ENCODE data around the gene S100A3. TPM values are rescaled to one million over a fixed set of nuclear protein-coding genes. Genes with fewer than 3 reads are reported as not detected.
A peak's percentile ranks its signal among the peaks of the same experiment; 100 is the strongest.

The S100A3 gene
- total RNA-seq, 3 donors from 2014 or later = 0.44 to 2.6 (median 2.2) TPM

DNA sequence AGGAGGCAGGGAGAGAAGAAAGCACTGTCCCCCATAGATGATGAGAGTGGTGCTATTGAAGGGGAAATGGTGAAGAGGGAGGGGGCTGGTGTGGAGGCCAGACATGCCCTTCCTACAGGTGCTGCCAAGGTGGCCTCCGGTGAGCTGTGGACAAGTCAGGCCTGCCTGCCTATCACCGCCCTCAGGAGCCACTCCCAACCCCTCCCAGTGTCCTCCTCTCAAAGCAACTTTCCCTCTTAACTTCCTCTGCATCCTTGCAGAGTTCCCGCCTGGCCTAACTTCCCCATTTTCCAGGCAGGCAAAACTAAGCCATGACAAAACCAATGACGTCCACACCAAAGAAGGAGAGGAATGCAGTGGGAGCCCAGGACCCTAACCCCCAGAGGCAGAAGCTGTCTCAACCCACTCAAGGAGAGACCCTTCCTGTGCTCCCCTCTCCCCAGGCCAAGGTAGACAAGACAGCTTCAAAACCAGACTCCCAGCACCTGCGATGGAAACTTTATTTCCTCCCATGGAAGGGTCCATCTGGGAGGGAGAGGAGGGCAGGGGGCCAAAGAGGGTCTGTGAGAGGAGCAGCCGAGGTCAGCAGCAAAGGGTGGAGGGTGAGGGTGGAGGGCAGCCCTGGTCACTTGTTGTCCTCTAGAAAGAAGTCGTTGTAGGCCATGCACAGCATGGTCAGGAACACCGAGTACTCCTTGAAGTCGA lies 12.2 kb downstream of the S100A3 start:
- intact Hi-C loops (cut with DNase I; ENCODE audit: low total_unique reads) = no loop called here
- Histone ChIP-seq H3K9me3 (no peaks in the 10 kb centered on the region), H3K4me3 (peak overlapping the region; percentile 76 to 91 (median 86)), H3K27me3 (no peaks in the 10 kb centered on the region), H3K4me1 (peaks cover 0 to 5% of the 10 kb centered on the region in 2 donors), H3K36me3 (no peaks in the 10 kb centered on the region), H3K27ac (peak overlapping the region; percentile 98 to 99)
- DNase-seq (ENCODE audit: low spot score in 2 of 2) = no peak
- TF ChIP-seq POLR2AphosphoS5 (IDR thresholded peaks at IDR 0.05) (no peak), POLR2A (IDR thresholded peaks at IDR 0.05) (no peak)
- TF ChIP-seq, protein P1, sequence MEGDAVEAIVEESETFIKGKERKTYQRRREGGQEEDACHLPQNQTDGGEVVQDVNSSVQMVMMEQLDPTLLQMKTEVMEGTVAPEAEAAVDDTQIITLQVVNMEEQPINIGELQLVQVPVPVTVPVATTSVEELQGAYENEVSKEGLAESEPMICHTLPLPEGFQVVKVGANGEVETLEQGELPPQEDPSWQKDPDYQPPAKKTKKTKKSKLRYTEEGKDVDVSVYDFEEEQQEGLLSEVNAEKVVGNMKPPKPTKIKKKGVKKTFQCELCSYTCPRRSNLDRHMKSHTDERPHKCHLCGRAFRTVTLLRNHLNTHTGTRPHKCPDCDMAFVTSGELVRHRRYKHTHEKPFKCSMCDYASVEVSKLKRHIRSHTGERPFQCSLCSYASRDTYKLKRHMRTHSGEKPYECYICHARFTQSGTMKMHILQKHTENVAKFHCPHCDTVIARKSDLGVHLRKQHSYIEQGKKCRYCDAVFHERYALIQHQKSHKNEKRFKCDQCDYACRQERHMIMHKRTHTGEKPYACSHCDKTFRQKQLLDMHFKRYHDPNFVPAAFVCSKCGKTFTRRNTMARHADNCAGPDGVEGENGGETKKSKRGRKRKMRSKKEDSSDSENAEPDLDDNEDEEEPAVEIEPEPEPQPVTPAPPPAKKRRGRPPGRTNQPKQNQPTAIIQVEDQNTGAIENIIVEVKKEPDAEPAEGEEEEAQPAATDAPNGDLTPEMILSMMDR (IDR thresholded peaks at IDR 0.05) = no peak

DNA sequence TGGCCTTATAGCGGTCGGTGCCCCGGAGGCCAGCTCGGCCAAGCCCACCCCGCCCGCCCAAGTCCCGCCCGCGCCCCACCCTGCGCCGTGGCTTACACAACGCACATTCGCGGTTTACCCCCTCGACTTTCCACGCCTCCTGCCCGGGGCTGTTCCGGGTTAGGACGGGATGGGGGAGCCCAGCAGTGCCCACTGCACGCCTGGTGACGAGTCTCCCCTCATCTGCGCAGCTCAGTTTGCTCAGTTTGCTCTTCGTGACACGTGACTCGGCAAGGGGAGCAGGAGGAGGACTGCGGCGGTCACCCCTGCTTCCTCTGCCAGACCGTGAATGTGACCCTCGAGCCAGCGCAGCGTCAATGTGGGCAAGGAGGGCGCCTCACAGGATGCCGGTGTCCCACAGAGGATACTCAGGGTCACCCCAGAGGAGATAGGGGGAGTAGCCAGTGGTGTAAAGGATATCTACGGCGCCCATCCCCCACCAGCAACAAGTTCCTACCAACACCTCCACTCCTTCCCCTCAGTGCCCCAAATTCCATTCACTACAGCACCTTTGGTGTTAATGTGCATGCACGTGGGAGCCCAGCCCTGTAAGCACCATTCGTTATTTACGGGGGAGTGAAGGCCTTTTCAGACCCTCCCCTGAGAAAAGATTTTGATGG lies 12.9 kb downstream of the S100A3 start:
- Histone ChIP-seq H3K27me3 (no peaks in the 10 kb centered on the region), H3K4me1 (peaks cover 0 to 5% of the 10 kb centered on the region in 2 donors), H3K36me3 (no peaks in the 10 kb centered on the region), H3K27ac (peak overlapping the region; percentile 98 to 99), H3K4me3 (peak overlapping the region; percentile 76 to 91 (median 86)), H3K9me3 (no peaks in the 10 kb centered on the region)
- peak; percentile 71 for TF ChIP-seq POLR2A (IDR thresholded peaks at IDR 0.05)
- TF ChIP-seq, protein P1 (IDR thresholded peaks at IDR 0.05) = no peak
- TF ChIP-seq POLR2AphosphoS5 (IDR thresholded peaks at IDR 0.05) = peak; percentile 83 to 92 (median 89)
- peak; percentile 90 for DNase-seq (ENCODE audit: low spot score in 2 of 2)
- intact Hi-C loops (cut with DNase I; ENCODE audit: low total_unique reads) = no loop called here

DNA sequence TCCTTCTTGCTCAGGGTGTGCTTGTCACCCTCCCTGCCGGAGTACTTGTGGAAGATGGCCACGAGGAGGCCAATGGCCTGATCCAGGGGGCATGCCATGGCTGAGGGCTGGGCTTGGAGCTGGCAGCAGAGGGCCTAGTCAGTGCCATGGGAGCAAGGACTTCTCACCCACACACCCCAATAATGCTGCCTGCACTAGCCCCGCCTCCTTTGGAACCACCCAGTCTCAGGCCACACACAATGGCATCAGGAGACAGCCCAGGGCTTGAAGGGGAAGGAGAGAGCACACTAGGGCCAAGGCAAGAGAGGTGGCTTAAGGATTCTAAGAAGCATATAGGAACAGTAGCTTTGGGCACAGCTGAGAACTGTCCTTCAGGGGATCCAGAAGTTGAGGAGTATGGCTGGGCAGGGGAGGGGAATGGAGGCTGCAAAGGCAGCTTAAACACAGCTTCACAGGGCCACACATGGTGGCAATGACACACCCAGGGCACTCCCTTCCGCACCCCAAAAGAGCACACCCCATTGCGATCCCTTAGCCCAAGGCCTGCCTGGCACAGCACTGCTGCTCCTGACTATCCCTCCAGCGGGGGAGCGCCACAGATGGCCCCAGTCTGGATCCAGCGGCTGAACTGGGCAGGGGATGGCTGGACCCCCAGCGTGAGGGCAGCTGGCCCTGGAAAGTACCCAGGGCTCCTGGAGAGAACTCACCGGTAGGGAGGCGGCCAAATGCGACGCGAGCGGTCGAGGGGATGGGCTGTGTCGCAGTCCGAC lies 13.6 kb downstream of the S100A3 start, which contains the start of gene S100A6:
Gene S100A6 (minus strand): TSS at position 750 of the 770 bp plus-strand sequence. CDS start 652 bp downstream, at position 98.
- H3K36me3 ChIP-seq = no peaks in the 10 kb centered on the region
- no peaks in the 10 kb centered on the region for H3K9me3 ChIP-seq
- intact Hi-C loops (cut with DNase I; ENCODE audit: low total_unique reads) = no loop called here
- H3K4me1 ChIP-seq = peaks cover 0 to under 1% of the 10 kb centered on the region in 2 donors
- H3K27ac ChIP-seq = peak within 1 kb of the TSS; percentile 98 to 99
- peak; percentile 63 to 73 for DNase-seq (ENCODE audit: low spot score in 2 of 2)
- peak within 1 kb of the TSS; percentile 76 to 91 (median 86) for H3K4me3 ChIP-seq
- TF ChIP-seq POLR2A (IDR thresholded peaks at IDR 0.05) = no peak
- TF ChIP-seq, protein P1 (IDR thresholded peaks at IDR 0.05) = peak in 1 of 3 donors; percentile 8
- no peaks in the 10 kb centered on the region for H3K27me3 ChIP-seq

DNA sequence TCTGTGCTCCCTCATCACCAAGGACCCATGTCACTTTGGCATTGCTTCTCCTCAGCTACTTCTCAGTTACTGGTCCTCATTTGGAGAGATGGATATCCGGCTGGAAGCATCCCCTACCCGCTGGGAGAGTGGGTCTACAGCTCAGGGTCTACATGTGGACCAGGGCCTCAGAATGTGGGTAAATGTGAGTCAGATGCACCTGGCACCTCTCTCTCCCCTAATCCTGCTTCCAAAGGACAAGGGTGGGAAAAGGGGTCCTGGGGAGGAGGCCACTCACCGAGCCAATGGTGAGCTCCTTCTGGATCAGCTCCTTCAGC lies 14.2 kb downstream of the S100A3 start:
- Histone ChIP-seq H3K27me3 (no peaks in the 10 kb centered on the region), H3K27ac (peak overlapping the region; percentile 98 to 99), H3K4me3 (peak overlapping the region; percentile 76 to 91 (median 86)), H3K9me3 (no peaks in the 10 kb centered on the region), H3K36me3 (no peaks in the 10 kb centered on the region), H3K4me1 (no peaks in the 10 kb centered on the region)
- TF ChIP-seq POLR2A (IDR thresholded peaks at IDR 0.05) = no peak
- TF ChIP-seq, protein P1 (IDR thresholded peaks at IDR 0.05) = no peak
- no peak for TF ChIP-seq POLR2AphosphoS5 (IDR thresholded peaks at IDR 0.05)
- intact Hi-C loops (cut with DNase I; ENCODE audit: low total_unique reads) = no loop called here
- no peak for DNase-seq (ENCODE audit: low spot score in 2 of 2)

Measured in breast epithelium (tissue), 4 donors.